NCI-H1694 treated with DMSO at 0.1 percent for 48 hours (cell line): Measurements from ENCODE around the gene AMN.

Experiments
- DNase-seq: peaks from one replicate; lab custom pipeline; 2025; lab: John Stamatoyannopoulos, UW

AMN gene

DNA sequence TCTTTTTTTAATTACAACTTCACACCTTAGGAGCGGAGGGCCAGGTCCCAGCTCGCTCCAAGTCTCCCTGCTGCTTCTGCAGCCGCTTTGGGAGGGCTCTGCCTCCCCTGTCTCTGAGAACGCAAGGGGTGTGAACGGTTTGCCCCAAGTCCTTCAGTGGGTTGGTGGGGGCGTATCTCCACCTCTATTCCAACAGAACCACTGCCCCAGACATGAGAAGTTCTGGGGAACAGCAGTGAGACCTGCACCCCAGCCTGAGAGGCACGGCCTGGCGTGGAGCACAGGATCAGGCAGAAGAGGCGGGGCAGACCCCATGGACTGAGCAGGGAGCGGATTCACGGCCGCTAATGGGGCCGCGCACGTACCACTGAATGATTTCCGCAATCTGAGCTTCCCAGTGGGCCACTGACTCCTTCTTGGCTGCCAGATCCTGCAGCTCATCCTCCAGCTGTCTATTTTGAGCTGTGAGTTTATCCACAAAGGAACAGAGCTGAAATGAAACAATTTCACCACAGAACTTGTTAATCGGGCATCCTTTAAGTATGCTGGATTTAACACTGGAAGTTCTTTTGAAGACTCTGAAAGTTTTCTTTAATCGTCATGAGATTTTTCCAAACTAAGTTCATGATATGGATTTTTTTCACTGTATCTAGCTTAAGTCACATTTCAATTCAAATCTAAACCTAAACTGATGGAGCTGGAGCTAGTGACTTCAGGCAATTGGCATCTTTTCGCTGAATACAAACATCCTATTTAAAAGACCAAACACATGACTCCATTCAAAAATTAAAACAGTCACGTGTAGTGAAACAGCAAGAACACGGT is 44.4 kb downstream of the AMN start:
- no peak for DNase-seq

DNA sequence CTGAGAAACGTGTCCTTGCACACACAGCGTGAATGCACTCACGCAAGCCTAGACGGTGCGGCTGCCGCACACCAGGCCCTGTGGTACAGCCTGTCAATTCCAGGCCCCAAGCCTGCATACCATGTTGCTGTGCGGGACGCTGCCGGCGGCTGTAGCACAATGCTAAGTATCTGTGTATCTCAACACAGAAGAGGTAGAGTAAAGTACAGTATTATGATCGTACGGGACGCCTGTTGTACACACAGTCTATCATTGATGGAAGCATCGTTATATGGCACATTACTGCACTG is 45.0 kb downstream of the AMN start:
- no peak for DNase-seq

DNA sequence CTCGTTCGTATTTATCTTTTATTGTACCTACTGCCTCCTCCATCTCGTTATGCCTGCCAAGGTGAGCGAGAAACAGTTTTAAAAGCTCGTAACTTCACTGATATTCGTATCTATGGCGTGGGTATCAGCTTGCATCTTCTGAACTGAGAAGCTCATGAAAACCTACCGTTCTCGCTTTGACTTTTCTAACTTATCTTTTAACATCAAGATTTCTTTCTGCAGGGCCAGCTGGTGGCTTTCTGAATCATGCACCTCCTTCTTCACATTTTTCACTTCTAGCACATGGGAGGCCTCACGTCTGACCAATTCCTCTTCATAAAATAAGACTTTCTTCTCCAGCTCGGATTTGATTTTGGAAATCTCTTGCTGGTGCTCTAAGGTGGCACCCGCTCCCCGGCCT is 45.8 kb downstream of the AMN start:
- DNase-seq, result no peak

DNA sequence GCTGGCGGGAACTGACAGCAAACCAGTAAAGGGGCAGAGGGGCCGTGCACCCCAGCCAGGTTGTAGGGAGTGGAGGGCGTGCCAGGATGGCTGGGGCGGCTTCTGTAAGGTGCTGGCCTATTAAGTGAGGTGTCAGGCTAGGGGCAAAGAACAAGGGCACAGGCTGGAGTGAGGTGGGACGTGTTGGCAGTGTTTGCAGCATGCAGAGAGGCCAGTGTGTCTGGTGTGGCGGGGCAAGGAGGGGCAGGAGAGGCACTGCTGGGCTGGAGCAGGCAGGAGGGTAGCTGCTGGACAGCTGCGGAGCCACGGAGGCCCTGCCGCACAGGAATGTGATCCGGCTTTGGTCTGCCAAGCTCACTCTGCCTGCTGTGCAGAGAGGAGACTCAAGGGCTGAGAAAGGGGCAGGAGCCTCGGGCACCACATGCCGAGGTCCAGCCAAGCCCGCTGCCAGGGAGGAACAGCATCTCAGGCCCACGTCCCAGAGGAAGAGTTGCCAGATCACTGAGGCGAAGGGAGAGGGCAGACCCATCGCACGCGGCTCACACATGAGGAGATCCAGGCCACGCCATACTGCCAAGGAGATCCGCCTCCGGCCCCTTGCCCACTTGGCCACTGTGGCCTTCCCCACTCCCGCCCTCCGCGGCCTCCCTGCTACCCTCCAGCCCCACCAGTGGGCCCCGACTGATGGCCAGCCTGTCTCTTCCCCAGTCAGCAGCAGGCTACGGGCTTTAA is 46.8 kb downstream of the AMN start:
- no peak for DNase-seq

DNA sequence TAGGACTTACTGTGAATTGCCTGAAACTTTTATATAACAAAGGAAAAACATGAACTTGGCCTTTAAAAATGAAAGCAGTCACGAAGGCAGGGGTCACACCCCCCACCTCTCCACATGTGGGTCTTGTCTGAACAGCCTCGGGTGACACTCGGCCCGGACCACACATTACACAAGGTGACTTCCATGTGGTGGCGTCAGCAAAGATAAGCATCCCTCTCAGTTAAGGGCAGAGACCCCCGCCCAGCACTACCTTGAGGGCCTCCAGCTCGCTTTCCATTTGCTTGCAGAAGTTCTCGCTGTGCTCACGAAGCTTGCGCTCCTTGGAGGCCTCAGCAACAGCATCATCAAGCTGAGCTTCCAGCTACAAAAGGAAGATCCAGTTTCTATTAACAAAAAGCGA is 47.4 kb downstream of the AMN start:
- no peak for DNase-seq

DNA sequence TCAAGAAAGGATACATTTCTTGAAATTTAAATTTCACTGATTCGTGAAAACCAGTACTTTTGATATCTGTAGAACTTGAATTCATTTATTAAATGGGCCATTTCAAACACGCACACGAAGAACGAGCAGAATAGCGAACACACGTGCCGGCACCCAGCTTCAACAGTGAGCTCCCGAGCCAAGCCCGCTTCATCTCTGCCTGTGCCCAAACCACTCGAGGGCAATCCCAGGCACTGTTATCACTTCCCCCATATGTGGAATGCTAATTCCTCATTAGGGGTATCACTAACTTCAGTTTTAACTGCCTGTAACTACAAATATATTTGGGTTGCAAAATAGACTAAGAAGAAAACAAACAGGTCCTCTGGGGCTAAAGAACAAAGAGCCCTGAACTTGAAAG is 48.0 kb downstream of the AMN start:
- DNase-seq, result no peak

DNA sequence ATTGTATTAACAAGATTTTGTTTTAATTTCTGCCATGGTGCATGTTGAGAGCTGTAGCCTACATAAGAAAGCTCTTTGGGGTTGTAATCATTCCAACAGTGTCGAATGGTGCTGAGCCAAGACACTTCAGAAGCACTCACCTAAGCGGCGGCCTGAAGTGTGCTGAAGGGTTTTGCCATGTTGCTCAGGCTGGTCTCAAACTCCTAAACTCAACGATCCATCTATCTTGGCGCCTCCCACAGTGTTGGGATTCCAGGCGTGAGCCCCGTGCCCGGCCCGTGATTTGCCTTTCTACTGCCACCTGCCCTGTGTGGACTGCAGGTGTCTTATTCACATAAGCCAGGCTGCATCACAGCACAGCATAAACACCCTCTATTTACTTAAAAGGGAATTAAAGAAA is 48.9 kb downstream of the AMN start:
- DNase-seq, result no peak

DNA sequence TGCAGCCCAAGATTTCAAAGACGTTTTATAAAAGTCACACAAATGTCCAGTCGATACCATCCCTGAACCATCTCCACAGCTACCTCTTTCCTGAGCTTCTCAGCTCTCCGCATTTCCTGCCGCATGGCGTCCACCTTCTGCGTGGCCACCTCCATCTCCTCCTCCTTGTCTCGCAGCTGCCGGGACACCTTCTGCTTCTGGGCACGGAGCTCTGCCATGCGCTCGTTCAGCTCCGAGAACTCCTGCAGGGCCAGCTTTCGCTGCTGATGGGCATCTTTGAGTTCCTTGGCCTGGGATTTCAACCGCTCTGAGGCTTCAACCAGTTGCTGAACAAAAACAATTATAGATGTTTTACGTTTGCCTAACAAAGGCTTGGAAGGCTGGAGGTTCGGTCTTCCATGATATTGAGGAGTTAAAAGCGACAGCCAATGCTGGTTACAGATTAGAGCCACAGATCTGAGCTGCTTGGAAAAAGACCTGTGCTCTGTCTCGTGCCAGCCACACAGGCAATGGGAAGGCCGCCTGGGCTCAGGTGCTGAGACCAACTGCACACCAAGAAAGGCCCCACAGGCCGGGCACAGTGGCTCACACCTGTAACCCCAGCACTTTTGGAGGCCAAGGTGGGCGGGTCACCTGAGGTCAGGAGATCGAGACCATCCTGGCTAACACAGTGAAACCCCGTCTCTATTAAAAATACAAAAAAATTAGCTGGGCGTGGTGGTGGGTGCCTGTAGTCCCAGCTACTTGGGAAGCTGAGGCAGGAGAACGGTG is 49.6 kb downstream of the AMN start:
- no peak for DNase-seq

DNA sequence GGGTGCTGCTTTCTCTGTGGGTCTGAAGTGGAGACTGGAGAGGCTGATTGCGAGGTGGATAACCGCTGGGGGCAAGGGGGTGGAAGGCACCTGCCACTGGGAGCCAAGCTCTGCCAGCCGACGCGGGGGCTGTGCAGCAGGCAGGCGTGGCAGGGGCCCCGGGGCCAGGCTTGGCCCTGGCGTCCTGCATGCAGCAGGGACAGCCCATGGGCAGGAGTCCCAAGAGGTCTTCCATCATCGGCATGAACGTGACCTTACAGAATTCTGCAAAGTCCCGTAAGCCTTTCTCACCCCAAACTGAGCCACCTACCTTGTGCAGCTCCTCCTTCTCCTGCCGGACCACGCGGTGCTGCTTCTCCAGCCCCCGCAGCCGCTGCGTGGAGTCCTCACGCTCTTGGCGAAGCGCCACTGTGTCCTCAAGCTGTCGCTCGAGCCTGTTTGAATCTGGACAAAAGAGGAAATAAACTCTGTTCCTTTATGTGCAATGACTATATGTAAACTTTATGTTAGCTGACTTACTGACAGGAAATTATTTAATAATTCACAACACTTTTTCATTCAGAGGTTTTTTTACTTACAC is 51.3 kb downstream of the AMN start:
- no peak for DNase-seq

DNA sequence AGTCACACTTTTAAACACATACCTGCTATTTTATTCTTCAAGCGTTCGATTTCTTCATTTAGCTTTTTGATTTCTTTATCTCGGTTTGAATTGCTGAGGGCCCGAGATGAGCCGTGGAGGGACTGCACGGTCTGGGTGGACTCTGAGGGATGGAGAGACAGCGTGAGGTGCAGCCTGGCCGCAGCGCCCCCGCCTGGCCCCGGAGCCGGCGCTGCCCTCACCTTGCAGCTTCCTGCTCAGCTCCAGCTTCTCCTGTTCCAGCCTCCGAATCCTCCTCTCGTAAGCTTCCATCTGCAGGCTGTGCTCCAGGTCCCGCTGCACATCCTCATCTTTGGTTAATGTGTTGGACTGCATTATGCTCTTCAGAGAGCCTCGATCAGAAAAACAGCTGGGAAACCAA is 53.2 kb downstream of the AMN start:
- no peak for DNase-seq

DNA sequence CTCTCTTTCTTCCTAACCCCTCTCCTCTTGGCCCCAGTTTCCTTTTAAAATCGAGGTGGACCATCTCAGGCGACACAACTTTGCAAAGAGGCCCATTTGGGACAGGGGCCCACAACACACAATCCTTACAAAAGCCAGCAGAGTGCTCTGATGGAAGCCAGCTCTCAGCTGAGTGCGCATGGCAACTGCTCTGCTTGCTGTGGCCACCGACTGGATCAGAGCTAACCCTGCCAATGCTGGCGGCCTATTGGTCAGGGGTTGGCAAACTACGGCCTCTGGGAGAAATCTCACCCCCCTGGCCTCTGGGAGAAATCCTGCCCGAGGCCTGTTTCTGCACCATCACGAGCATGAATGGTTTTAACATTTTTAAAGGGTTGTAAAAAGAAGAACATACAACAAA is 55.0 kb downstream of the AMN start:
- no peak for DNase-seq

DNA sequence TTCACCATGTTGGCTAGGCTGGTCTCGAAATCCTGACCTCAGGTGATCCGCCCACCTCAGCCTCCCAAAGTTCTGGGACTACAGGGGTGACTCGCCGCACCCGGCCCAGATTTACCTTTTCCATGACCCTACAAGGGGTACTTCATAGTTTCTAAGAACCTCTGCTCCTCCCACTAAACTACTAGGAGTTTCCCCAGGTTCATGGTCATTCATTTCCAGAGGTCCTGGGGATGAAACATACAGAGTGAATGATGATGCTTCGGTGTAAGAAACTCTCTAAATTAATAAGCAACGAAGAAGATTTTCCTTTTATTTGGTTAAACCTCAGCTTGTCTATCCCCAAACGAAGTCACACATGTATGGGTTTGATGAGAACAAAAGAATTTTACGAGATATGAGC is 56.9 kb downstream of the AMN start:
- DNase-seq, result no peak

DNA sequence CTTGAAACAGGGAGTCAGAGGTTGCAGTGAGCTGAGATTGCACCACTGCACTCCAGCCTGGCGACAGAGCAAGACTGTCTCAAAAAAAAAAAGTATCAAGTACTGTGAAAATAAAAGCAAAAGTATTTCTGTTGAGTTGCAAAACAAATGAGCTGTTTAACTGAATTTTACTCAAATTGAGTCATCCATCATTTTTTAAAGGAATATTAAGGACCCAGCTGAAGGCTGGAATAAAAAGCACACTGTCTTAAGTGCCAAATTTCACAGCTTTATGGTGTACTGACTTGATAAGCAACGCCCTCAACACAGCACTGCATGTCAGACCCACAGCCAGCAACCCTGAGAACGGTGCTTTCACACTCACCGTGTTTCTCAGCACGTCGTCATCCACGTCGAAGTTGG is 57.9 kb downstream of the AMN start:
- DNase-seq, result no peak
